ENCODE measurements around the gene FLT4.

DNA sequence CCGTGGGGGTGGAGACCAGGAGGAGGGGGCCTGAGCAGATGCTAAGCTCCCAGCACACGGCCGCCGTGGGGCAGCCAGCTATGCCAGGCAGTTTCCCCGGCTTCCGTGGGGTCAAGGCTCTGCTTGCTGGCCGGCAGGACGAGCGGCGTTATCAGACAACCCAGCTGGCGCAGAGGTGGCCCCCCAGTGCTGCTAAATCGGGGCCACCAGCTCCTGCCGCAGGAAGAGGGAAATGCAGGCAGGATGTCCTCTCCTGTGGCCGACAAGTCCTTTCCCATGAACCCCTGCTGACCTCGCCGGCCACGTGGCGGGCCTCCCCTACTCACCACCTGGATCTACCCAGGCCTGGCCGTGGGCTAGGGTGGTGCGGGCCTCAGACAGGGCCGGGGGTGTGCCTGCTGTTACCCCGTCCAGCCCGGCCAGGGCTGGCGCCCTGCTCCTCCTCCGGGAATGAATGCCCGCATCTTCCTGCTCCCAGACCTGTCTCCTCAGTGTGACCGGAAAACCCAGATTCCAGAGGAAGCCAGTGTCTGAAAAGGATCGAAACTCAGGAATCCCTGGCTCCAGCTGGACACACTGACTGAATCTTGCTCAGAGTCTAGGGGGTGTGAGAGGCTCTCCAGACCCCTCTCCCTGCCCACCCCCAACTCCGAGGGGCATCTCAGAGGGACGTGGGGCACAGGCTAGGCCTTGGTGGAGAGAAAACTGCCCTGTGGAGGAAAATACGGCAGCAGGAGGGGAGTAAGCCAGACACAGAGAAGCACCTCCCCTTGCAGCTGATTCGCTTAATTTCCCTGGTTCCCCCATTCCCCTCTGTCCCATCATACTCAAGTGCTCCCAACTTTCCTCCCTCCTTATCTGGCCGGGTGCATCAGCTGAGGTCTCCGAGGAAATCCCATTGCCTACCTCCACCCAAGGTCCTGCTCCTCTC is 3.9 kb downstream of the FLT4 start:
- TF ChIP-seq, protein P1, sequence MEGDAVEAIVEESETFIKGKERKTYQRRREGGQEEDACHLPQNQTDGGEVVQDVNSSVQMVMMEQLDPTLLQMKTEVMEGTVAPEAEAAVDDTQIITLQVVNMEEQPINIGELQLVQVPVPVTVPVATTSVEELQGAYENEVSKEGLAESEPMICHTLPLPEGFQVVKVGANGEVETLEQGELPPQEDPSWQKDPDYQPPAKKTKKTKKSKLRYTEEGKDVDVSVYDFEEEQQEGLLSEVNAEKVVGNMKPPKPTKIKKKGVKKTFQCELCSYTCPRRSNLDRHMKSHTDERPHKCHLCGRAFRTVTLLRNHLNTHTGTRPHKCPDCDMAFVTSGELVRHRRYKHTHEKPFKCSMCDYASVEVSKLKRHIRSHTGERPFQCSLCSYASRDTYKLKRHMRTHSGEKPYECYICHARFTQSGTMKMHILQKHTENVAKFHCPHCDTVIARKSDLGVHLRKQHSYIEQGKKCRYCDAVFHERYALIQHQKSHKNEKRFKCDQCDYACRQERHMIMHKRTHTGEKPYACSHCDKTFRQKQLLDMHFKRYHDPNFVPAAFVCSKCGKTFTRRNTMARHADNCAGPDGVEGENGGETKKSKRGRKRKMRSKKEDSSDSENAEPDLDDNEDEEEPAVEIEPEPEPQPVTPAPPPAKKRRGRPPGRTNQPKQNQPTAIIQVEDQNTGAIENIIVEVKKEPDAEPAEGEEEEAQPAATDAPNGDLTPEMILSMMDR (IDR thresholded peaks at IDR 0.05; ENCODE audit: poor library complexity, severe bottlenecking) = no peak
- TF ChIP-seq SMC3 (conservative IDR thresholded peaks at IDR 0.05; ENCODE audit: poor library complexity) = no peak
- no peak for TF ChIP-seq EP300 (conservative IDR thresholded peaks at IDR 0.05; ENCODE audit: poor library complexity, severe bottlenecking)
- no peak for TF ChIP-seq EZH2 (IDR thresholded peaks at IDR 0.05; ENCODE audit: borderline replicate concordance, insufficient read depth, low read length, poor library complexity, severe bottlenecking)
- TF ChIP-seq REST (IDR thresholded peaks at IDR 0.05; ENCODE audit: borderline replicate concordance) = no peak
- TF ChIP-seq TAF1 (IDR thresholded peaks at IDR 0.05; ENCODE audit: low read depth) = no peak
